Uterus (tissue), 2 donors: Measurements from ENCODE around the gene SORBS1.

Experiments used
- POLR2A ChIP-seq, 2 donors: fragments of 450-650 bp; IDR thresholded peaks; one replicate each; pipeline ENCODE4 v1.6.1; 2016; ENCODE audit warnings: antibody characterized with exemption in 2 of 2, mild to moderate bottlenecking in 1 of 2, moderate library complexity in 1 of 2
- TF ChIP-seq, protein P1 (sequence below), 4 experiments: fragments of 200-600 bp in 2 of 4; fragments of 450-650 bp in 2 of 4; sonication (generic) in 2 of 4; IDR thresholded peaks; one replicate each; pipeline ENCODE4 v1.5.1; 2016 to 2019; ENCODE audit warnings: antibody characterized with exemption in 4 of 4, mild to moderate bottlenecking in 2 of 4, moderate library complexity in 1 of 4

DNA sequence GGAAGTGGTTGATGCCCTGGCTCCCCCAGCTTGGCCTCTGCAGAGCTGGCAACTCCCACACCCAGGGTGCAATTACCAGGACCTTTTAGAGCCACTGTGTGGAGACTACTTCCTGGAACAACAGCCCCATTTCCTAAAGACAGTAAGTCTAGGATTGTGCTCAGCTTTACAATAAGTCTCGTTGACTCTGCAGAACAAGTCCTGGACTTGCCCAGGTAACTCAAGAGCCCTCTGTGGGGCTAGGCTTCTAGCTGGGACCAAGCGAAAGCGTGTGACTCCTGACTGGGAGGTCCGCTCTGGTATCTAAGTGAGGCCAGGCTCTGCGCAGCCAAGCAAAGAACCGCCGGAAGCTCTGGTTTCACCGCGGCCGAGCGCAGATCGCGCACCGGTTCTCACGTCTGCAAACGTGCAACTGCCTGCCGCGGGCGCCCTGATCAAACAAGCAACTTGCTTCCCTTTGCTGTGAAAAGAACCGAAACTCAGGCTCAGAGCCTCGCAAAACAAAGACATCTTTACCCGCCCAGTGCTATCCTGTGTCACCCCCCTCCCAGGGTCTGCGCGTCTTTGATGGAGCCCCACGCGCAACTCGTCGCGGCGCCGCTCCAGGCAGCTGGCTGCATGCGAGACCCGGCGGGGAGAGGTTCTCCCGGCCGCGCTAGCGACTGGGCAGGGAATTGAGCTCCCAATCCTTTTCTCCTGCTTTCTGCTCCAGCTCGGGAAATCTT, 266.0 kb downstream of the SORBS1 start:
- no peak for TF ChIP-seq POLR2A (IDR thresholded peaks at IDR 0.05)
- TF ChIP-seq, protein P1, sequence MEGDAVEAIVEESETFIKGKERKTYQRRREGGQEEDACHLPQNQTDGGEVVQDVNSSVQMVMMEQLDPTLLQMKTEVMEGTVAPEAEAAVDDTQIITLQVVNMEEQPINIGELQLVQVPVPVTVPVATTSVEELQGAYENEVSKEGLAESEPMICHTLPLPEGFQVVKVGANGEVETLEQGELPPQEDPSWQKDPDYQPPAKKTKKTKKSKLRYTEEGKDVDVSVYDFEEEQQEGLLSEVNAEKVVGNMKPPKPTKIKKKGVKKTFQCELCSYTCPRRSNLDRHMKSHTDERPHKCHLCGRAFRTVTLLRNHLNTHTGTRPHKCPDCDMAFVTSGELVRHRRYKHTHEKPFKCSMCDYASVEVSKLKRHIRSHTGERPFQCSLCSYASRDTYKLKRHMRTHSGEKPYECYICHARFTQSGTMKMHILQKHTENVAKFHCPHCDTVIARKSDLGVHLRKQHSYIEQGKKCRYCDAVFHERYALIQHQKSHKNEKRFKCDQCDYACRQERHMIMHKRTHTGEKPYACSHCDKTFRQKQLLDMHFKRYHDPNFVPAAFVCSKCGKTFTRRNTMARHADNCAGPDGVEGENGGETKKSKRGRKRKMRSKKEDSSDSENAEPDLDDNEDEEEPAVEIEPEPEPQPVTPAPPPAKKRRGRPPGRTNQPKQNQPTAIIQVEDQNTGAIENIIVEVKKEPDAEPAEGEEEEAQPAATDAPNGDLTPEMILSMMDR (IDR thresholded peaks at IDR 0.05) = no peak
